ENCODE data around the gene LAMTOR2. TPM values are rescaled to one million over a fixed set of nuclear protein-coding genes. Genes with fewer than 3 reads are reported as not detected.

LAMTOR2 gene
- total and polyA plus RNA-seq, 2 of the 8 experiments (the other 6 are each of a cell fraction or from before 2014, with no cell fraction given): 54.7 to 122 TPM

- H3K27ac ChIP-seq (ENCODE audit: low read depth, low read length): no peak overlapping the region
- no peak overlapping the region for H4K5ac ChIP-seq (ENCODE audit: insufficient read length, low read depth, low read length)
- no peak overlapping the region for H2BK20ac ChIP-seq (ENCODE audit: low read length)
- no peak overlapping the region for H2BK120ac ChIP-seq (replicated peaks; ENCODE audit: low read depth, low read length)
- H4K8ac ChIP-seq (ENCODE audit: extremely low read depth, insufficient read depth, low read length): no peak overlapping the region
- H3K56ac ChIP-seq (replicated peaks; ENCODE audit: insufficient read length, low read depth, low read length): no peak overlapping the region
- peaks cover under 1% of the 10 kb centered on the region; the same call in 1 of the 2 replicates for H3K79me1 ChIP-seq (ENCODE audit: low read depth, low read length)
- H3K9ac ChIP-seq (replicated peaks in 1 of 4; ENCODE audit: extremely low read depth in 1 of 4, low read depth in 3 of 4, low read length in 3 of 4): no peak overlapping the region
- no peak overlapping the region for H4K91ac ChIP-seq (replicated peaks; ENCODE audit: insufficient read length, low read length)
- no peak overlapping the region for H2AFZ ChIP-seq (ENCODE audit: low read length)
- H3K4me2 ChIP-seq (ENCODE audit: insufficient read depth in 1 of 2, low read depth in 2 of 2, low read length in 2 of 2): no peak overlapping the region
- no peaks in the 10 kb centered on the region for H3K9me3 ChIP-seq (ENCODE audit: insufficient read depth in 2 of 2, low read depth in 1 of 2, low read length in 1 of 2)
- peaks cover 2 to 24% (median 14%) of the 10 kb centered on the region in 4 experiments for H3K4me1 ChIP-seq (replicated peaks in 1 of 4; ENCODE audit: control insufficient read depth in 3 of 4, insufficient read depth in 4 of 4, low read length in 3 of 4)
- no peak overlapping the region for H2BK15ac ChIP-seq (ENCODE audit: low read length)
- no peak overlapping the region for H2AK5ac ChIP-seq (ENCODE audit: low read depth, low read length)
- no peak overlapping the region for H3K14ac ChIP-seq (ENCODE audit: insufficient read length)
- H3K23ac ChIP-seq (ENCODE audit: insufficient read length): no peak overlapping the region
- 89% methylated on average over 3 of the region's 3 CpGs; no CpG with 5 or more reads in 1 of the 2 experiments for WGBS, 2 experiments (ENCODE audit: extremely low coverage in 1 of 2, insufficient coverage in 1 of 2, insufficient read length in 1 of 2, insufficient replicate concordance in 2 of 2, low coverage in 1 of 2, low lambda C conversion rate in 2 of 2, missing lambda C conversion rate in 1 of 2)
- H3K36me3 ChIP-seq (ENCODE audit: control insufficient read depth in 2 of 4, insufficient read depth in 4 of 4, low read length in 3 of 4): no peaks in the 10 kb centered on the region
- POLR2A ChIA-PET (ENCODE audit: partially characterized antibody): interaction anchor here (1.1 to 29.6 kb wide), 4 partner anchors 7 to 114 kb away, joined by 3 to 763 read pairs (median 3); partner anchors contain the start of genes LMNA and PMF1
- H3K79me2 ChIP-seq (ENCODE audit: control insufficient read depth in 1 of 2, insufficient read depth in 2 of 2, low read length in 2 of 2): no peaks in the 10 kb centered on the region
- H3K4ac ChIP-seq (replicated peaks; ENCODE audit: insufficient read length, low read depth, low read length): no peak overlapping the region
- H3K18ac ChIP-seq (ENCODE audit: extremely low read depth, low read length): no peak overlapping the region
- H4K20me1 ChIP-seq (replicated peaks in 1 of 2; ENCODE audit: control insufficient read depth in 1 of 2, insufficient read depth in 2 of 2, low read length in 2 of 2): peaks cover 2 to 6% of the 10 kb centered on the region in 2 experiments
- no peak for FAIRE-seq
- CTCF ChIA-PET (ENCODE audit: partially characterized antibody): interaction anchor here (0.7 to 29.5 kb wide), 11 partner anchors 12 to 126 kb away, joined by 3 to 1994 read pairs (median 5); partner anchors contain the start of genes LMNA, MEX3A and RAB25
- DNase-seq (ENCODE audit: low read depth in 1 of 2, low spot score in 2 of 2): no peak
- no peak overlapping the region for H2BK12ac ChIP-seq (ENCODE audit: low read depth, low read length)
- no peaks in the 10 kb centered on the region; a peak in 1 of 7 replicates for H3K27me3 ChIP-seq (replicated peaks in 1 of 4; ENCODE audit: control insufficient read depth in 3 of 4, extremely low read depth in 1 of 4, insufficient read depth in 3 of 4, low read length in 3 of 4)
- no peaks in the 10 kb centered on the region for H3K23me2 ChIP-seq (ENCODE audit: low read depth, low read length)
- no peak overlapping the region for H3K4me3 ChIP-seq (ENCODE audit: extremely low read depth in 1 of 4, insufficient read depth in 2 of 4, low read depth in 3 of 4, low read length in 4 of 4)
- H2BK5ac ChIP-seq (ENCODE audit: low read depth, low read length): no peak overlapping the region
- TF ChIP-seq POLR2A (IDR thresholded peaks at IDR 0.05; ENCODE audit: control extremely low read depth in 1 of 2, low read depth in 2 of 2, low read length in 2 of 2) (no peak), KDM5A (IDR thresholded peaks at IDR 0.05; ENCODE audit: low read length) (no peak), SUZ12 (IDR thresholded peaks at IDR 0.05; ENCODE audit: low read length) (no peak), SAP30 (IDR thresholded peaks at IDR 0.05; ENCODE audit: insufficient read depth, insufficient replicate concordance, low read length) (no peak), GABPA (IDR thresholded peaks at IDR 0.05; ENCODE audit: borderline replicate concordance, insufficient read depth, low read length) (no peak), SP1 (IDR thresholded peaks at IDR 0.05; ENCODE audit: low read depth, low read length) (no peak), RAD21 (IDR thresholded peaks at IDR 0.05 in 1 of 2, conservative IDR thresholded peaks at IDR 0.05 in 1 of 2; ENCODE audit: low read depth in 2 of 2, low read length in 2 of 2) (no peak), SIRT6 (IDR thresholded peaks at IDR 0.05; ENCODE audit: low read length) (no peak), JUN (IDR thresholded peaks at IDR 0.05; ENCODE audit: low read depth, low read length) (no peak), YY1 (IDR thresholded peaks at IDR 0.05; ENCODE audit: low read depth, low read length) (no peak), EZH2 (IDR thresholded peaks at IDR 0.05; ENCODE audit: low read depth, low read length, severe bottlenecking) (no peak), ATF2 (IDR thresholded peaks at IDR 0.05; ENCODE audit: low read length) (no peak)
Observed at GRCh38 chr1:156099282-156099681, 44.7 kb downstream of the LAMTOR2 start.
